ENCODE results near the gene SLC12A2.

DNA sequence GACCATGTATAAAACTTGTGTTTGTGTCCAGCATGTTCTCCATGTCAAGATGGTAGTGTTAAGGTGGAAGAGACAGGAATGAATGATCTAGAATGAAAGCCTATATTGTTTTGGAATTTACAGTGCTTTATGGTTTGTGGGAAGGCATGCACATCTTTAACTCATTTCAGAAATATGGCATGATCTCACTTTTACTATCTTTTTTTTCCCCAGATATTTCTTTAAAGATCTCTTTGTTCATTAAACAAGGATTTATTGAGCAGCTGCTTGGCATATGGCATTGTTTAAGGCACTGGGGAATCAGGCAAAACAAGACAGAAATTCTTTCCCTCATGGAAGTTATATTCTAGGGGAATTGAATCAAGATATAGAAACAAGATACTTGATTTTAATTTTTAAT is 51.7 kb downstream of the SLC12A2 start:
- TF ChIP-seq EZH2 (IDR thresholded peaks at IDR 0.05) (no peak), POLR2AphosphoS5 (IDR thresholded peaks at IDR 0.05; ENCODE audit: borderline replicate concordance, low read depth, low read length) (no peak), FOXP2 (optimal IDR thresholded peaks at IDR 0.05; ENCODE audit: control extremely low read depth, extremely low read length, insufficient read depth) (no peak)
